Brain microvascular endothelial cell (primary cell): ENCODE data around the gene FMO1.
"Not testable (repeated sequence)": the region's sequence is repeated elsewhere in the genome, so short reads cannot be mapped to it uniquely, and the experiment has no call there.

Experiments used
- DNase-seq: peaks from one replicate; pipeline ENCODE4 v3.0.0-alpha.2; 2020
- H3K27ac ChIP-seq: fragments of 250-450 bp; sonication (Bioruptor Pico); 2 replicates; pipeline ENCODE4 v1.5.1; 2020; ENCODE audit warnings: mild to moderate bottlenecking, moderate library complexity
- H3K27me3 ChIP-seq: fragments of 250-450 bp; sonication (Bioruptor Pico); replicated peaks from 2 replicates; pipeline ENCODE4 v1.5.1; 2020; ENCODE audit warnings: mild to moderate bottlenecking
- H3K36me3 ChIP-seq: fragments of 250-450 bp; sonication (Bioruptor Pico); replicated peaks from 2 replicates; pipeline ENCODE4 v1.5.1; 2020; ENCODE audit warnings: mild to moderate bottlenecking
- H3K4me3 ChIP-seq: 2 replicates; pipeline ENCODE4 v1.5.1; 2011; ENCODE audit warnings: low read depth, mild to moderate bottlenecking, control low read depth, low read length, moderate library complexity
- in situ Hi-C: cut with HindIII; loops from 2 replicates; pipeline ENCODE4 v1.10.0; 2017; ENCODE audit warnings: low sequenced_read_pairs, low pct_ligation_motif_present
- TF ChIP-seq, protein P1 (sequence below): IDR thresholded peaks from 2 replicates; pipeline ENCODE4 v1.5.1; 2011; ENCODE audit warnings: low read depth, mild to moderate bottlenecking, moderate library complexity, low read length, control low read depth, inconsistent platforms; ENCODE audit errors: missing control alignments

FMO1 gene

DNA sequence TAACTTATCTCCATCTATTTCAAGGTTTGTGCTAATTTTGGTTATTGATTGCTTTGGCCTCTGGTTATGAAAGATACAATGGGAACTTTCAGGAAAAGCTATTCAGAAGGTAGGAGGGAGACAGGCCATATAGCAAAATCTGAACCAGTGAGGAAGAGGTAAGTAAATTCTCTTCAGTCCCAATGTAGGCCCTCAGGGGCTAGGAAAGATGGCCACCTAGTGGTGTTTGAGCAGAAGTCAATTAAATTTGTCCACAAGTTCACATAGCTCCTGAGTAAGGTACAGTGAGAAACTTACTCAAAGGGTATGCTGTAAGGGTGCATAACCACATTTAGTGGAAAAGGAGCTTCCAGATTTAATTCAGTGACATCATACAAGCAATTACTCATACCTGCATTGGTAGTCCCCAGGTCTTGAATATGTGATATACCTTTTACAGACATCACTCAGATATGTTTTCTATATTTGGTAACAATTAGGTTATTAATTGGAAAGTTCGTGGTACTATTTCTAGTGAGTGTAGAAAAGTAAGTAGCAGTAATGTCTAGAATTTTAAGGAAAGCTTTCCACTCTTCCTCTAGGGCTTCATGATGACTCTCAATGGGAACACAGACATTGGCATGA, 21.4 kb upstream of the FMO1 start:
- peak; percentile 59 for DNase-seq
- no peak overlapping the region for H3K4me3 ChIP-seq
- TF ChIP-seq, protein P1, sequence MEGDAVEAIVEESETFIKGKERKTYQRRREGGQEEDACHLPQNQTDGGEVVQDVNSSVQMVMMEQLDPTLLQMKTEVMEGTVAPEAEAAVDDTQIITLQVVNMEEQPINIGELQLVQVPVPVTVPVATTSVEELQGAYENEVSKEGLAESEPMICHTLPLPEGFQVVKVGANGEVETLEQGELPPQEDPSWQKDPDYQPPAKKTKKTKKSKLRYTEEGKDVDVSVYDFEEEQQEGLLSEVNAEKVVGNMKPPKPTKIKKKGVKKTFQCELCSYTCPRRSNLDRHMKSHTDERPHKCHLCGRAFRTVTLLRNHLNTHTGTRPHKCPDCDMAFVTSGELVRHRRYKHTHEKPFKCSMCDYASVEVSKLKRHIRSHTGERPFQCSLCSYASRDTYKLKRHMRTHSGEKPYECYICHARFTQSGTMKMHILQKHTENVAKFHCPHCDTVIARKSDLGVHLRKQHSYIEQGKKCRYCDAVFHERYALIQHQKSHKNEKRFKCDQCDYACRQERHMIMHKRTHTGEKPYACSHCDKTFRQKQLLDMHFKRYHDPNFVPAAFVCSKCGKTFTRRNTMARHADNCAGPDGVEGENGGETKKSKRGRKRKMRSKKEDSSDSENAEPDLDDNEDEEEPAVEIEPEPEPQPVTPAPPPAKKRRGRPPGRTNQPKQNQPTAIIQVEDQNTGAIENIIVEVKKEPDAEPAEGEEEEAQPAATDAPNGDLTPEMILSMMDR = peak; percentile 80
- no peak overlapping the region for H3K27ac ChIP-seq
- in situ Hi-C loops = no loop called here
- H3K36me3 ChIP-seq = no peaks in the 10 kb centered on the region
- H3K27me3 ChIP-seq = no peaks in the 10 kb centered on the region

DNA sequence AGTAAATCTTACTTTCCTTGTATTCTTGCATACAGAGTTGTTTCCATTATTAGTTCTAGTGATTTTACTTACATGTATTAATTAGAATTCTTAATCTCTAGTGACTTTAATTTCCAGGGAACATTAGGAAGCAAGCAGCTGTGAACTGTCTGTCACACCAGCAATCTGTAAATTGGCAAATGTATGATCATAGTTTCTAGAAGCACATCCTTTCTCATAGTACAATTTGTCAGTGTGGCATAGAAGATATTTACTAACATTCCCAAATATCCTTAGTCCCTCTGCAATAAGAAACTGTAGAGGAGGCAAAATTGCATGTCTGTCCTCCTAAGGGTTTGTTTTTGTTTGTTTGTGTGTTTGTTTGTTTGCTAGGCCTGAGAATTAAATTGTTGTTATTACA, 17.0 kb upstream of the FMO1 start:
- Histone ChIP-seq H3K27ac (no peak overlapping the region), H3K4me3 (no peak overlapping the region), H3K36me3 (no peaks in the 10 kb centered on the region), H3K27me3 (no peaks in the 10 kb centered on the region)
- no peak for DNase-seq
- in situ Hi-C loops = no loop called here
- TF ChIP-seq, protein P1 = no peak

DNA sequence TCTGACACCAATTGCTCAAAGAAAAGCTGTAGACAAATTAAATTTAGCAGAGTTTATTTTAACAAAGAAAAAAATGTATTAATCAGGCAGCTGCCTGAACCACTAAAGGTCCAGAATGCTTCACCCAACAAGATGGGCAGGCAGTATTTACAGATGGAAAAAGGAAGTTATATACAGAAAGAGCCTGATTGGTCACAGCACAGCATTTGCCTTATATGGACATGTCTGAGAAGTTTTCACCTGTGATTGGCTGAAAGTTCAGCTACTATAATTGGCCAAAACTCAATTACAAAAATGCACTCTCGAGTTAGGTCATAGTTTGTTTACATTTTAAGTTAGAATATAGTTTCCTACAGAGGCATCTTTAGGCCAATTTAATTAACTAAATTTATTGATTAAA, 15.1 kb upstream of the FMO1 start:
- no peak overlapping the region for H3K4me3 ChIP-seq
- TF ChIP-seq, protein P1 = no peak
- H3K27me3 ChIP-seq = no peaks in the 10 kb centered on the region
- in situ Hi-C loops = no loop called here
- H3K36me3 ChIP-seq = no peaks in the 10 kb centered on the region
- H3K27ac ChIP-seq = no peak overlapping the region
- DNase-seq = no peak

DNA sequence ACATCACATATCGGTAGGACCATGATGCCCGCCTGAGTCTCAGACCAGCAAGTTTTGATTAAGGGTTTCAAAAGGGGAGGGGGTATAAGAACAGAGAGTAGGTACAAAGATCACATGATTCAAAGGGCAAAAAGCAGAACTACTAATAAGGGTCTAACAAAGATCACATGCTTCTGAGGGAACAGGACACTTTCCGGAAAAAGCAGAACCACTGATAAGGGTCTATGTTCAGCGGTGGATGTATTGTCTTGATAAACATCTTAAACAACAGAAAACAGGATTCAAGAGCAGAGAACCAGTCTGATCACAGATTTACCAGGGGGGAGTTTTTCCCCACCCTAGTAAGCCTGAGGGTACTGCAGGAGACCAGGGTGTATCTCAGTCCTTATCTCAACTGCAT, 12.1 kb upstream of the FMO1 start:
- H3K27ac ChIP-seq, in situ Hi-C loops, H3K36me3 ChIP-seq, DNase-seq, H3K4me3 ChIP-seq, H3K27me3 ChIP-seq: not testable (repeated sequence)

DNA sequence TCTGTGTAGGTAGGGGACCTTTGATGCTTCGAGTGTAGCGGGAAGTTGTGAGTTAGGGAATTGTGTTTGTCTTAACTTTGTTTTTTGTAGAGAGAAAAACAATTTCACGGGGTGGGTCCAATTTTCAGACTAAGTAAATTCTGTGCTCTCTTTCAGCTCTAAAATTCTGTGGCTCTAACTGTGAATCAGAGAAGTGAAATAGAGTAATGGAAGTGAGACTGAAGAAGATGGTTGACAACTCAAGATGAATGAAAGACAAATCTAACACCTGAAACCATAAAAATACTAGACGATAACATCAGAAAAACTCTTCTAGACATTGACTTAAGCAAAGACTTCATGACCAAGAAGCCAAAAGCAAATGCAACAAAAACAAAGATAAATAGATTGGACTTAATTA, 4.4 kb upstream of the FMO1 start:
- Histone ChIP-seq H3K4me3 (no peak overlapping the region), H3K36me3 (no peaks in the 10 kb centered on the region), H3K27ac (no peak overlapping the region), H3K27me3 (no peaks in the 10 kb centered on the region)
- in situ Hi-C loops = no loop called here
- no peak for DNase-seq
- TF ChIP-seq, protein P1 = no peak

DNA sequence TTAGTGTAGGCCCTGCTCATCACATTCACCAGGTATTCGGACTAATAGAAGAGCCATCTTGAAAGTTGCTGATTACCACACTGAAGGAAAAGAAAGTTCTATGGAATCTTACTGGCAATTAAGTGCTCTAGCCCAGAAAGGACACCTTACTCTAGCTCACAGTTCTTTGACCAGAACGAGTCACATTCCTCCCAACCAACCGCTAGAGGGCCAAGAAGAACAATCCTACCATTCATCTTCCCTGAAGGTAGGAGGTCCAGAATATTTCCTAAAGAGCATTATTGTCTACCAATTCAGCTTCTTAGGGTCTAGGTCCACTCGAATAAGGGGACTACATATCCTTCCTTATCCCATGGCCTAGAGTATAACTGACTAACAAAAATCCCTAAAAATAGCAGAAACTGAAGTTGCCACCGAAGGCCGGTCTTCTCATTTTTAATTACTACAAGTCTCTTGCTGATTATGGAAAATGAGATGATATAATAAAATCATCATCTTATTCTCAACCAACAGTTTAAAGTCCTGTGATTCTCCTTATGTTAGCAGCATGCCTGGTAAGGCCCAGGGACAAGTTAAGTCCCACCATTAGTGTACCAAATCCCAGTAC, 2.7 kb upstream of the FMO1 start:
- in situ Hi-C loops = no loop called here
- DNase-seq = peak; percentile 35
- H3K27me3 ChIP-seq = no peaks in the 10 kb centered on the region
- H3K27ac ChIP-seq = no peak overlapping the region
- TF ChIP-seq, protein P1 = peak; percentile 92
- no peaks in the 10 kb centered on the region for H3K36me3 ChIP-seq
- no peak overlapping the region for H3K4me3 ChIP-seq
